K562 (cell line): ENCODE measurements around the gene ARHGEF16. TPM values are rescaled to one million over a fixed set of nuclear protein-coding genes. Genes with fewer than 3 reads are reported as not detected.

ENCODE experiments used
- ATF7 ChIP-seq: fragments of 450-650 bp; IDR thresholded peaks from 2 replicates; pipeline ENCODE4 v1.7.1; 2014; ENCODE audit warnings: mild to moderate bottlenecking, moderate library complexity
- BCOR ChIP-seq: fragments of 450-650 bp; IDR thresholded peaks from 2 replicates; pipeline ENCODE4 v1.6.1; 2016
- BHLHE40 ChIP-seq: IDR thresholded peaks from 2 replicates; pipeline ENCODE4 v1.6.1; 2011; ENCODE audit warnings: low read length, improper control_type of control experiment
- BRD9 ChIP-seq: fragments of 450-650 bp; IDR thresholded peaks from 2 replicates; pipeline ENCODE4 v1.6.1; 2018; ENCODE audit warnings: low read depth; ENCODE audit not compliant: partially characterized antibody
- CAMTA2 ChIP-seq: fragments of 250-450 bp; sonication (Bioruptor Pico); conservative IDR thresholded peaks from 2 replicates; pipeline ENCODE4 v1.5.1; 2022
- CGGBP1 ChIP-seq: fragments of 250-450 bp; sonication (Bioruptor Pico); IDR thresholded peaks from 2 replicates; pipeline ENCODE4 v1.9.0; 2021; ENCODE audit warnings: mild to moderate bottlenecking
- CREM ChIP-seq: IDR thresholded peaks from 2 replicates; pipeline ENCODE4 v1.6.1; 2014; ENCODE audit warnings: antibody characterized with exemption, low read depth
- KDM5B ChIP-seq: fragments of 200-600 bp; sonication (generic); IDR thresholded peaks from 2 replicates; pipeline ENCODE4 v1.6.1; 2012; ENCODE audit warnings: low read depth, mild to moderate bottlenecking, moderate library complexity, low read length, control low read depth, inconsistent platforms; ENCODE audit not compliant: insufficient replicate concordance
- KLF16 ChIP-seq: IDR thresholded peaks from 2 replicates; pipeline ENCODE4 v1.6.1; 2016; ENCODE audit warnings: antibody characterized with exemption
- RREB1 ChIP-seq: fragments of 250-450 bp; sonication (Bioruptor Pico); IDR thresholded peaks from 2 replicates; pipeline ENCODE4 v1.4.0; 2020
- SMAD4 ChIP-seq: fragments of 250-450 bp; sonication (Bioruptor Pico); conservative IDR thresholded peaks from 2 replicates; pipeline ENCODE4 v1.8.0; 2021; ENCODE audit warnings: inconsistent platforms, mild to moderate bottlenecking, moderate library complexity
- USF2 ChIP-seq: sonication (generic); formaldehyde crosslinking; IDR thresholded peaks from 2 replicates; pipeline ENCODE4 v1.5.0; 2020; ENCODE audit warnings: missing genetic modification reagents
- ZBTB5 ChIP-seq: fragments of 450-650 bp; IDR thresholded peaks from 2 replicates; pipeline ENCODE4 v1.6.1; 2017; ENCODE audit warnings: antibody characterized with exemption
- ZFP36 ChIP-seq: fragments of 150-350 bp; IDR thresholded peaks from 2 replicates; pipeline ENCODE4 v1.6.1; 2018; ENCODE audit warnings: low read length, low read depth; ENCODE audit not compliant: partially characterized antibody
- ZNF121 ChIP-seq: sonication (generic); formaldehyde crosslinking; conservative IDR thresholded peaks from 2 replicates; pipeline ENCODE4 v1.8.0; 2022; ENCODE audit warnings: missing genetic modification reagents
- polyA plus RNA-seq, 8 experiments: library from polyadenylated mRNA; depleted of rRNA in 4 of 8; stranded (reverse) in 5 of 8; unstranded in 3 of 8; fragments of >200 nt; fragmentation: Nextera tagmentation in 2 of 8; fragmentation: Illumina TruSeq in 1 of 8; extraction: Ambion mirVana in 2 of 8; extraction: Trizol in 1 of 8; gene quantifications; 2 replicates each; pipeline versions ENCODE4 v1.2.1 to v1.2.3, GENCODE V29; 2011 to 2014; ENCODE audit warnings: inconsistent platforms in 1 of 8, missing spikeins in 1 of 8
- total RNA-seq, 7 experiments: library from RNA; depleted of rRNA in 6 of 7; stranded (reverse); fragments of >200 nt in 6 of 7; fragmentation: Illumina TruSeq in 2 of 7; extraction: Trizol in 2 of 7; gene quantifications; 2 replicates each; pipeline versions ENCODE4 v1.2.1 to v1.2.3, GENCODE V29; 2011 to 2021; ENCODE audit warnings: low replicate concordance in 1 of 7

ARHGEF16 gene
- total and polyA plus RNA-seq, 9 of the 15 experiments (the other 6 are each of a cell fraction or from before 2014, with no cell fraction given): 0.15 to 1.2 (median 0.49) TPM; not detected in 2

- peak; percentile 99 for TF ChIP-seq ZFP36
- TF ChIP-seq USF2: peak; percentile 80
- peak; percentile 83 for TF ChIP-seq SMAD4 (CRISPR knock-in tag)
- TF ChIP-seq CGGBP1 (CRISPR knock-in tag): peak; percentile 51; the same call in 1 of the 2 replicates
- TF ChIP-seq RREB1: 0 out of 2 replicates have a peak, but pooled peaks have one; percentile 12
- peak; percentile 28; the same call in 1 of the 2 replicates for TF ChIP-seq ATF7
- TF ChIP-seq CREM: peak; percentile 57; the same call in 1 of the 2 replicates
- TF ChIP-seq KDM5B: peak; percentile 32
- TF ChIP-seq BCOR: peak; percentile 90
- TF ChIP-seq BHLHE40: peak; percentile 47; the same call in 1 of the 2 replicates
- no peak for TF ChIP-seq ZBTB5
- TF ChIP-seq CAMTA2 (CRISPR knock-in tag): no peak
- TF ChIP-seq BRD9: no peak
- no peak for TF ChIP-seq KLF16
- no peak for TF ChIP-seq ZNF121 (CRISPR knock-in tag)
Observed at GRCh38 chr1:3453891-3454810, at the start of gene ARHGEF16 (continued).
